GM12878 (cell line): ENCODE data around the gene VANGL2. TPM values are rescaled to one million over a fixed set of nuclear protein-coding genes. Genes with fewer than 3 reads are reported as not detected.

Experiments
- ATAC-seq: fragments of 200-7000 bp; cut with Tn5 transposase; 3 replicates; pipeline ENCODE4 v1.9.1; 2020; ENCODE audit warnings: mild to moderate bottlenecking, moderate library complexity
- BruUV-seq: library from RNA; stranded (reverse); fragments of 400-500 nt; replicated peaks from 2 replicates; lab custom pipeline; 2021; lab: Mats Ljungman, UMichigan
- CTCF ChIA-PET: fragments of 300-600 bp; sonication (Branson Sonifier 250); formaldehyde crosslinking; extraction: SDS; loops from one replicate; lab custom pipeline; 2021; ENCODE audit warnings: inconsistent platforms; lab: Yijun Ruan, JAX
- POLR2A ChIA-PET: fragments of 350-600 bp; formaldehyde crosslinking; extraction: SDS; loops from one replicate; lab custom pipeline; 2021; ENCODE audit warnings: inconsistent platforms; lab: Charles Lee
- RAD21 ChIA-PET: fragments of 300-600 bp; sonication (Branson Sonifier 250); formaldehyde crosslinking; loops from one replicate; lab custom pipeline; 2023; ENCODE audit warnings: antibody characterized with exemption; ENCODE audit not compliant: unreplicated experiment; lab: Charles Lee
- SMC1A ChIA-PET: fragments of 300-600 bp; sonication (Branson Sonifier 250); formaldehyde crosslinking; loops from one replicate; lab custom pipeline; 2023; ENCODE audit not compliant: unreplicated experiment, uncharacterized antibody; lab: Charles Lee
- DNase-seq: peaks from one replicate; pipeline ENCODE4 v3.0.0-alpha.2; 2011; ENCODE audit warnings: low read depth, low spot score
- FAIRE-seq: peaks from 3 replicates; lab custom pipeline; 2011; peaks lifted over from hg19 to GRCh38; lab: Jason Lieb, UNC
- H2AFZ ChIP-seq: 2 replicates; pipeline ENCODE4 v1.6.0; 2011; ENCODE audit warnings: low read depth, low read length, control low read depth; ENCODE audit not compliant: control insufficient read depth
- H3K27ac ChIP-seq: 2 replicates; pipeline ENCODE4 v1.5.1; 2011; ENCODE audit warnings: control low read depth; ENCODE audit not compliant: control insufficient read depth, insufficient read depth
- H3K27me3 ChIP-seq, 2 experiments: replicated peaks in 1 of 2; 2 replicates each; pipeline versions ENCODE4 v1.6.0 to v1.6.1; 2011; ENCODE audit warnings: low read length in 1 of 2; ENCODE audit not compliant: control insufficient read depth in 2 of 2, insufficient read depth in 2 of 2
- H3K36me3 ChIP-seq, 2 experiments: 2 replicates each; pipeline ENCODE4 v1.5.1; 2011; ENCODE audit warnings: low read length in 1 of 2; ENCODE audit not compliant: control insufficient read depth in 2 of 2, insufficient read depth in 2 of 2
- H3K4me1 ChIP-seq: 2 replicates; pipeline ENCODE4 v1.6.1; 2011; ENCODE audit warnings: mild to moderate bottlenecking, low read length, moderate library complexity, mixed read lengths; ENCODE audit not compliant: control insufficient read depth, insufficient read depth
- H3K4me2 ChIP-seq: 2 replicates; pipeline ENCODE4 v1.6.0; 2011; ENCODE audit warnings: control low read depth; ENCODE audit not compliant: control insufficient read depth, insufficient read depth
- H3K4me3 ChIP-seq: fragments of 200-600 bp; sonication (generic); 2 replicates; pipeline ENCODE4 v1.5.1; 2016
- H3K79me2 ChIP-seq: 2 replicates; pipeline ENCODE4 v1.6.0; 2011; ENCODE audit warnings: low read length; ENCODE audit not compliant: control insufficient read depth, insufficient read depth
- H3K9ac ChIP-seq: 2 replicates; pipeline ENCODE4 v1.8.0; 2011; ENCODE audit warnings: low read length, control low read depth, mixed read lengths; ENCODE audit not compliant: control insufficient read depth, insufficient read depth
- H3K9me3 ChIP-seq: replicated peaks from 3 replicates; pipeline ENCODE4 v1.5.1; 2011; ENCODE audit warnings: mild to moderate bottlenecking, low read length; ENCODE audit not compliant: control insufficient read depth, insufficient read depth
- H4K20me1 ChIP-seq: 2 replicates; pipeline ENCODE4 v1.6.0; 2011; ENCODE audit not compliant: control insufficient read depth, insufficient read depth
- ETV6 ChIP-seq, 2 experiments: fragments of 450-650 bp in 1 of 2; IDR thresholded peaks in 1 of 2; conservative IDR thresholded peaks in 1 of 2; 2 replicates each; pipeline ENCODE4 v1.6.1; 2014; ENCODE audit warnings: antibody characterized with exemption in 1 of 2, borderline replicate concordance in 1 of 2, low read depth in 1 of 2, mild to moderate bottlenecking in 1 of 2, moderate library complexity in 1 of 2
- NR2C1 ChIP-seq: fragments of 450-650 bp; IDR thresholded peaks from 2 replicates; pipeline ENCODE4 v1.6.1; 2017; ENCODE audit warnings: antibody characterized with exemption, mild to moderate bottlenecking, moderate library complexity
- NR2C2 ChIP-seq: IDR thresholded peaks from 2 replicates; pipeline ENCODE4 v1.6.1; 2011; ENCODE audit warnings: borderline replicate concordance, low read depth; ENCODE audit not compliant: control insufficient read depth, insufficient read length
- RELA ChIP-seq: fragments of 450-650 bp; IDR thresholded peaks from 2 replicates; pipeline ENCODE4 v1.8.0; 2014; ENCODE audit warnings: borderline replicate concordance; ENCODE audit not compliant: partially characterized antibody
- SMAD1 ChIP-seq: fragments of 450-650 bp; IDR thresholded peaks from 2 replicates; pipeline ENCODE4 v1.6.1; 2018; ENCODE audit warnings: mild to moderate bottlenecking, low read depth; ENCODE audit not compliant: partially characterized antibody
- SMARCA5 ChIP-seq: fragments of 450-650 bp; IDR thresholded peaks from 2 replicates; pipeline ENCODE4 v1.6.1; 2017; ENCODE audit warnings: mild to moderate bottlenecking
- TCF7 ChIP-seq: IDR thresholded peaks from 2 replicates; pipeline ENCODE4 v1.6.1; 2014; ENCODE audit warnings: antibody characterized with exemption, borderline replicate concordance
- WGBS: methylation state at CpG from one replicate; pipeline ENCODE4 v1.1.6; 2016; ENCODE audit warnings: low lambda C conversion rate; ENCODE audit not compliant: insufficient replicate concordance, insufficient coverage; ENCODE audit errors: missing lambda C conversion rate; 5-methylcytosine and 5-hydroxymethylcytosine counted together
- in situ Hi-C: fragments of 300-500 bp; cut with MboI; formaldehyde crosslinking; loops from 9 replicates; pipeline ENCODE4 v1.14.3; 2018; ENCODE audit warnings: mixed read lengths
- intact Hi-C: fragments of 100-400 bp; cut with micrococcal nuclease; formaldehyde crosslinking; loops from one replicate; pipeline ENCODE4 v1.14.2; 2022; ENCODE audit not compliant: unreplicated experiment
- polyA plus RNA-seq, 11 experiments: library from polyadenylated mRNA; depleted of rRNA in 4 of 11; unstranded in 6 of 11; stranded (reverse) in 5 of 11; fragments of >200 nt; fragmentation: Nextera tagmentation in 4 of 11; fragmentation: Illumina TruSeq in 1 of 11; extraction: Ambion mirVana in 4 of 11; extraction: Trizol in 1 of 11; gene quantifications; 1 replicate in 1 of 11; 2 replicates in 10 of 11; pipeline versions ENCODE4 v1.2.1 to v1.2.3, GENCODE V29; 2011 to 2016; ENCODE audit warnings: inconsistent platforms in 2 of 11, missing spikeins in 2 of 11, low read depth in 1 of 11
- total RNA-seq, 4 experiments: library from RNA; depleted of rRNA in 3 of 4; stranded (reverse); fragments of >200 nt in 3 of 4; fragmentation: Illumina TruSeq in 1 of 4; extraction: Trizol in 1 of 4; gene quantifications; 2 replicates each; pipeline versions ENCODE4 v1.2.1 to v1.2.3, GENCODE V29; 2013 to 2021
- TF ChIP-seq, protein P1 (sequence below): IDR thresholded peaks from 2 replicates; pipeline ENCODE4 v1.6.1; 2012; ENCODE audit warnings: low read depth, low read length, improper control_type of control experiment
- TF ChIP-seq, protein P2 (sequence below): fragments of 450-650 bp; IDR thresholded peaks from 2 replicates; pipeline ENCODE4 v1.6.1; 2017; ENCODE audit warnings: mild to moderate bottlenecking, moderate library complexity

The VANGL2 gene
- total and polyA plus RNA-seq, 10 of the 15 experiments (the other 5 are each of a cell fraction or from before 2014, with no cell fraction given): 0.10 to 5.0 (median 0.27) TPM

- TF ChIP-seq ETV6 (conservative IDR thresholded peaks at IDR 0.05 in 1 of 2, IDR thresholded peaks at IDR 0.05 in 1 of 2; ENCODE audit: borderline replicate concordance in 1 of 2, low read depth in 1 of 2): peak in 1 of 2 experiments; percentile 33; a peak in 1 of 4 replicates
- TF ChIP-seq, all 136 proteins: peak for 35
Measured at GRCh38 chr1:160429702-160430535, 29.6 kb downstream of the VANGL2 start (continued).

GRCh38 chr1:160431006-160431405 lies 30.6 kb downstream of the VANGL2 start:
- CTCF ChIA-PET: interaction anchor here (0.7 to 6.1 kb wide), 5 partner anchors 13 to 176 kb away, joined by 3 to 204 read pairs (median 25); partner anchors contain the start of gene SLAMF6
- H3K4me3 ChIP-seq: no peak overlapping the region
- no TSS peak for BruUV-seq
- 78% methylated on average over 5 of the region's 5 CpGs for WGBS
- H3K27me3 ChIP-seq: no peaks in the 10 kb centered on the region
- FAIRE-seq: no peak
- in situ Hi-C loops (loop anchor here (5.0 kb wide), 1 partner anchor 116 kb away; no protein-coding TSS in a partner anchor), intact Hi-C loops (loop anchor here (5.0 kb wide), 1 partner anchor 41 kb away; no protein-coding TSS in a partner anchor)
- TF ChIP-seq TCF7: no peak
- TF ChIP-seq, protein P1, sequence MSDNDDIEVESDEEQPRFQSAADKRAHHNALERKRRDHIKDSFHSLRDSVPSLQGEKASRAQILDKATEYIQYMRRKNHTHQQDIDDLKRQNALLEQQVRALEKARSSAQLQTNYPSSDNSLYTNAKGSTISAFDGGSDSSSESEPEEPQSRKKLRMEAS: no peak
- TF ChIP-seq, protein P2, sequence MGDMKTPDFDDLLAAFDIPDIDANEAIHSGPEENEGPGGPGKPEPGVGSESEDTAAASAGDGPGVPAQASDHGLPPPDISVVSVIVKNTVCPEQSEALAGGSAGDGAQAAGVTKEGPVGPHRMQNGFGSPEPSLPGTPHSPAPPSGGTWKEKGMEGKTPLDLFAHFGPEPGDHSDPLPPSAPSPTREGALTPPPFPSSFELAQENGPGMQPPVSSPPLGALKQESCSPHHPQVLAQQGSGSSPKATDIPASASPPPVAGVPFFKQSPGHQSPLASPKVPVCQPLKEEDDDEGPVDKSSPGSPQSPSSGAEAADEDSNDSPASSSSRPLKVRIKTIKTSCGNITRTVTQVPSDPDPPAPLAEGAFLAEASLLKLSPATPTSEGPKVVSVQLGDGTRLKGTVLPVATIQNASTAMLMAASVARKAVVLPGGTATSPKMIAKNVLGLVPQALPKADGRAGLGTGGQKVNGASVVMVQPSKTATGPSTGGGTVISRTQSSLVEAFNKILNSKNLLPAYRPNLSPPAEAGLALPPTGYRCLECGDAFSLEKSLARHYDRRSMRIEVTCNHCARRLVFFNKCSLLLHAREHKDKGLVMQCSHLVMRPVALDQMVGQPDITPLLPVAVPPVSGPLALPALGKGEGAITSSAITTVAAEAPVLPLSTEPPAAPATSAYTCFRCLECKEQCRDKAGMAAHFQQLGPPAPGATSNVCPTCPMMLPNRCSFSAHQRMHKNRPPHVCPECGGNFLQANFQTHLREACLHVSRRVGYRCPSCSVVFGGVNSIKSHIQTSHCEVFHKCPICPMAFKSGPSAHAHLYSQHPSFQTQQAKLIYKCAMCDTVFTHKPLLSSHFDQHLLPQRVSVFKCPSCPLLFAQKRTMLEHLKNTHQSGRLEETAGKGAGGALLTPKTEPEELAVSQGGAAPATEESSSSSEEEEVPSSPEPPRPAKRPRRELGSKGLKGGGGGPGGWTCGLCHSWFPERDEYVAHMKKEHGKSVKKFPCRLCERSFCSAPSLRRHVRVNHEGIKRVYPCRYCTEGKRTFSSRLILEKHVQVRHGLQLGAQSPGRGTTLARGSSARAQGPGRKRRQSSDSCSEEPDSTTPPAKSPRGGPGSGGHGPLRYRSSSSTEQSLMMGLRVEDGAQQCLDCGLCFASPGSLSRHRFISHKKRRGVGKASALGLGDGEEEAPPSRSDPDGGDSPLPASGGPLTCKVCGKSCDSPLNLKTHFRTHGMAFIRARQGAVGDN: peak; percentile 51; the same call in 1 of the 2 replicates
- 0 out of 2 replicates have a peak, but pooled peaks have one; percentile 16 for TF ChIP-seq SMARCA5
- TF ChIP-seq SMAD1: no peak
- TF ChIP-seq NR2C2: no peak
- TF ChIP-seq NR2C1: no peak
- TF ChIP-seq RELA: no peak
- RAD21 ChIA-PET: interaction anchor here (0.5 to 6.1 kb wide), 25 partner anchors 12 to 277 kb away, joined by 3 to 156 read pairs (median 11); partner anchors contain the start of genes CD84, SLAMF1 and SLAMF6
- no peaks in the 10 kb centered on the region for H3K79me2 ChIP-seq
- no peak overlapping the region; the same call in 1 of the 2 replicates for H2AFZ ChIP-seq
- H3K36me3 ChIP-seq: no peaks in the 10 kb centered on the region
- peaks cover 14% of the 10 kb centered on the region; the same call in 2 of the 3 replicates for H3K9me3 ChIP-seq
- no peak for DNase-seq
- H3K9ac ChIP-seq: peak overlapping the region; percentile 63
- peak overlapping the region; percentile 100 for H3K27ac ChIP-seq
- no peak overlapping the region; the same call in 1 of the 2 replicates for H3K4me2 ChIP-seq
- SMC1A ChIA-PET: interaction anchor here (0.6 to 6.1 kb wide), 25 partner anchors 12 to 283 kb away, joined by 3 to 172 read pairs (median 6); partner anchors contain the start of genes CD48, CD84, SLAMF1 and SLAMF6
- no peaks in the 10 kb centered on the region for H4K20me1 ChIP-seq
- H3K4me1 ChIP-seq: peaks cover 52% of the 10 kb centered on the region
- 0 out of 3 replicates have a peak, but pooled peaks have one; percentile 5 for ATAC-seq
- POLR2A ChIA-PET: interaction anchor here (0.7 to 5.3 kb wide), 17 partner anchors 21 to 277 kb away, joined by 3 to 61 read pairs (median 8); partner anchors contain the start of genes CD84, SLAMF1 and SLAMF6
